ENCODE measurements around the gene GATAD2A.

GATAD2A gene

GRCh38 chr19:19549804-19550464 is 144.5 kb downstream of the GATAD2A start:
- no peak for DNase-seq

- DNase-seq, result no peak
Observed at GRCh38 chr19:19550485-19550929, 145.0 kb downstream of the GATAD2A start.

GRCh38 chr19:19550972-19551852 is 145.7 kb downstream of the GATAD2A start:
- no peak for DNase-seq

DNA sequence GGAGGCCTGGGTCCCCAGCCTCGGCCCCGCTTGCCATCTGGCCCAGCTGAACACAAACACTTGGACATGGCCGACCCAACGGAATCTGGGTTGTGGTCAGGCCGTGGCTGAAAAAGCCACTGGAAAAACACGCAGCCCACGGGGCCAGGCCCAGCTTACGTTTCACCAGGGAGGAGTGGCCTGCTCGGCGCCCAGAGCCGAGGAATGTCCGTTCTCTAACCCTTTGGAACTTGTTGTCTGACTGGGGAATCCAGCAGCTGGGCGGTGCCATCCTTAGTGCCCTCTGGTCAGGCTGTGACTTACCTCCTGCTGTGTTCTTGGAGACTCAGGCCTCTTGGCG is 146.3 kb downstream of the GATAD2A start:
- DNase-seq, result no peak

- DNase-seq, result peak; percentile 31
Observed at GRCh38 chr19:19552798-19553197, 147.3 kb downstream of the GATAD2A start.

GRCh38 chr19:19553670-19554069 is 148.2 kb downstream of the GATAD2A start:
- no peak for DNase-seq

DNA sequence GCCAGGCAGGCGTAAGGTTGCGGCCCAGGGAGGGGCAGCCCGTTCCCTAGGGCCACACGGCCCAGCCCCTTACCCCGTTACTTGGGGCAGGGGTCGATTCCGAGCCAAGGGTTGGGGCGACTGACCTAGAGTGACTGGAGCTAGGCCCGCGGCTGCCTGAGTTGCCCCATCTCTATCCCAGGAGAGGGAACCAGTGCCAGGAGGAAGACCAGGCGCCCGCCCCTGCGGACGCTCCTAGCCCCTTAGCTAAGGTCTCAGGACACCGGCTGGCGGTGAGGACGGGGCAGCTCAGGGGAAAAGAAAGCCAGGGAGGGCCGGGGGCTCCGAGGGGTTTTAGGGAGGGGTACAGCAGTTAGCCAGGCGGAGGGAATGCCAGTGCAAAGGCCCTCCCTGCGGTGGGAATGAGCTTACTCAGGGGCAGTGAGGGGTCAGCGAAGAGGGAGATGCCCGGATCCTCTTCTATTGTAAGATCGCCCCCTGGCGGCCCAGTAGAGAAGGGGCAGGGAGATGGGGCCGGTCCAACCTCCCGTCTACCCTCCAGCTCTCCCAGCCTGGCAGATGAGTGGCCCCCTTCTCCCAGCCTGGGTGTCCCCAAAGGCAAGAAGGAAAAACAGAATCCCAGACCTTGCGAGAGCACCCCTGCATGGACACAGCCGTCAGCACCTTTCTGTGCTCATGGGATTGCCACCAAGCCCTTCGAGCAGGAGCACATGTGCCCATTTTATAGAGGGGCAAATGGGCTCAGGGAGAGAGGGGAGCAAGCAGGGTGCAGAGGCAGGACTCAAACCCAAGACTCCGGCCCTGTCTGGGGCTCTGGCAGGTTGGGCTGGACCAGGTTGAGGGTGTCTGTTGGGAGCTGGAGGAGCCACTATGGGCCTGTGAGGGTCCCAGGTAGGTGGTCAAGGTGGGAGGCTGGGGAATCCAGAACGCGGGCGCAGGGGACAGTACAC is 148.9 kb downstream of the GATAD2A start:
- peak; percentile 40 for DNase-seq

DNA sequence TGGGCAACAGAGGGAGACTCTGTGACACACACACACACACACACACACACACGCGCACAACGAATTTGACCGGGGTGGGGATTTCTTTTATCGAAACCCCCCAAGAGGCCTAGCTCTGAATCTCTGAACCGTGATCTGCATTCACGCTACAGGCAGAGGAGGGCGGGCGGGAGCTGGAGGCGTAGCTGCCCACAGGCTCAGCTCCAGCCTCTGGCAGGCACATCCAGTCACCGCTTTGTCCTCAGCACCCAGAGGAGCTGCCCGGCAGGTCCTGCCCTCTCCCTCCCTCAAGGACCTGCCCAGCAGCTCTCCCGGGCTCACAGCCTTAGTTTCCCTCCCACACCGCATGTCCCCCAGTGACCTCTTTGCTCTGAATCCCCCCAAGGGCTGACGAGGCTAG is 152.6 kb downstream of the GATAD2A start:
- no peak for DNase-seq

Measured in HCEC 1CT (cell line).